AG09309 (cell line): Measurements from ENCODE around the gene STAT5A.
"Not testable (repeated sequence)": the region's sequence is repeated elsewhere in the genome, so short reads cannot be mapped to it uniquely, and the experiment has no call there.

Source experiments
- DNase-seq: peaks from one replicate; pipeline ENCODE4 v3.0.0-alpha.2; 2010; ENCODE audit warnings: low read depth
- H3K4me3 ChIP-seq: 2 replicates; pipeline ENCODE4 v1.5.1; 2011; ENCODE audit warnings: mild to moderate bottlenecking, low read depth, low read length, moderate library complexity; ENCODE audit not compliant: control insufficient read depth
- TF ChIP-seq, protein P1 (sequence below): IDR thresholded peaks from 2 replicates; pipeline ENCODE4 v1.5.1; 2011; ENCODE audit warnings: mild to moderate bottlenecking, low read depth, low read length, inconsistent platforms; ENCODE audit not compliant: insufficient read depth, control insufficient read depth; ENCODE audit errors: missing control alignments

The STAT5A gene

DNA sequence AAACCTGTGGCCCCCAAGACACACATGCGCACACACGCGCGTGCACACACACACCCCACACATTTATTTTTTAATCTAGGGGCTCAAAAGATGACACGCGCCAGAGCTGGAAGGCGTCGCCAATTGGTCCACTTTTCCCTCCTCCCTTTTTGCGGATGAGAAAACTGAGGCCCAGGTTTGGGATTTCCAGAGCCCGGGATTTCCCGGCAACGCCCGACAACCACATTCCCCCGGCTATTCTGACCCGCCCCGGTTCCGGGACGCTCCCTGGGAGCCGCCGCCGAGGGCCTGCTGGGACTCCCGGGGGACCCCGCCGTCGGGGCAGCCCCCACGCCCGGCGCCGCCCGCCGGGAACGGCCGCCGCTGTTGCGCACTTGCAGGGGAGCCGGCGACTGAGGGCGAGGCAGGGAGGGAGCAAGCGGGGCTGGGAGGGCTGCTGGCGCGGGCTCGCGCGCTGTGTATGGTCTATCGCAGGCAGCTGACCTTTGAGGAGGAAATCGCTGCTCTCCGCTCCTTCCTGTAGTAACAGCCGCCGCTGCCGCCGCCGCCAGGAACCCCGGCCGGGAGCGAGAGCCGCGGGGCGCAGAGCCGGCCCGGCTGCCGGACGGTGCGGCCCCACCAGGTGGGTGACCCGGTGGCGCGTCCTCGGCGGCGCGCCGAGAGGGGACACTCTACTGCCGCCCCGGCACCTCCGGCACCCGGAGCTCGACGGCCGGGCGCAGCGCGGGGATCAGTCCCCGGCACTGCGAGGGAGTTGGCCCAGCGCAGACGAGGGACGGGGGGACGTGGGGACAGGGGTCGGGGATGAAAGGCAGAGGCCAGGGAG, at the start of gene STAT5A:
Gene STAT5A (plus strand): TSS at position 522 of the 826 bp plus-strand sequence. CDS start 914 bp downstream, outside the sequence.
- H3K4me3 ChIP-seq, result peak within 1 kb of the TSS; percentile 45
- no peak for DNase-seq

DNA sequence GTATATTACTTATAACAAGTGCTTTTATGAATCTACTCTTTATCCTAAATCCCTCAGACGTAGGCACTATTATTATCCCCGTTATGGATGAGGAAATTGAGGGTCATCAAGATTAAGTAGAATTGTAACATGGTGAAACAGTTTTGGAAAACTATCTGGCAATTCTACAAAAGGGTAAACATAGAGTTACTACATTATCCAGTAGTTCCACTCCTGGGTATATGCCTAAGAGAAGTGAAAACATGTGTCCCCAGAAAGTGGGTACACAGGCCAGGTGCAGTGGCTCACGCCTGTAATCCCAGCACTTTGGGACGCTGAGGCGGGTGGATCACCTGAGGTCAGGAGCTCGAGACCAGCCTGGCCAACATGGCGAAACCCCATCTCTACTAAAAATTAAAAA, 48.7 kb upstream of the STAT5A start:
- DNase-seq, H3K4me3 ChIP-seq: not testable (repeated sequence)

More for the DNA sequence above, at the start of gene STAT5A:
- TF ChIP-seq, protein P1, sequence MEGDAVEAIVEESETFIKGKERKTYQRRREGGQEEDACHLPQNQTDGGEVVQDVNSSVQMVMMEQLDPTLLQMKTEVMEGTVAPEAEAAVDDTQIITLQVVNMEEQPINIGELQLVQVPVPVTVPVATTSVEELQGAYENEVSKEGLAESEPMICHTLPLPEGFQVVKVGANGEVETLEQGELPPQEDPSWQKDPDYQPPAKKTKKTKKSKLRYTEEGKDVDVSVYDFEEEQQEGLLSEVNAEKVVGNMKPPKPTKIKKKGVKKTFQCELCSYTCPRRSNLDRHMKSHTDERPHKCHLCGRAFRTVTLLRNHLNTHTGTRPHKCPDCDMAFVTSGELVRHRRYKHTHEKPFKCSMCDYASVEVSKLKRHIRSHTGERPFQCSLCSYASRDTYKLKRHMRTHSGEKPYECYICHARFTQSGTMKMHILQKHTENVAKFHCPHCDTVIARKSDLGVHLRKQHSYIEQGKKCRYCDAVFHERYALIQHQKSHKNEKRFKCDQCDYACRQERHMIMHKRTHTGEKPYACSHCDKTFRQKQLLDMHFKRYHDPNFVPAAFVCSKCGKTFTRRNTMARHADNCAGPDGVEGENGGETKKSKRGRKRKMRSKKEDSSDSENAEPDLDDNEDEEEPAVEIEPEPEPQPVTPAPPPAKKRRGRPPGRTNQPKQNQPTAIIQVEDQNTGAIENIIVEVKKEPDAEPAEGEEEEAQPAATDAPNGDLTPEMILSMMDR, result no peak

DNA sequence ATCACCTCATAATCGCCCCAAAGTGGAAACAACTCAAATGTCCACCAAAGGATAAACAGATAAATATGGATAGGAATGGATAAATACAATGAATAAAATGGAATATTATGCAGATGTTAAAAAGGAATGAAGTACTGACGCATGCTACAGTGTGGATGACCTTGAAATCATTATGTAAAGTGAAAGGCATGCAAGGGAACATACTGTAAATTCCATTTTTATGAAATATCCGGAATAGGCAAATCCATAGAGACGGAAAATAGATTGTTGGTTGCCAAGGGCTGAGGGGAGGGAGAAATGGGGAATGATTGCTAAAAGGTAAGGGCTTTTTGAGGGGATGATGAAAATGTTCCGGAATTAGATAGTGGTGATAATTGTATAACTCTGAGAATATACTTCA, 48.1 kb upstream of the STAT5A start:
- no peak overlapping the region for H3K4me3 ChIP-seq
- TF ChIP-seq, protein P1, result no peak
- no peak for DNase-seq

DNA sequence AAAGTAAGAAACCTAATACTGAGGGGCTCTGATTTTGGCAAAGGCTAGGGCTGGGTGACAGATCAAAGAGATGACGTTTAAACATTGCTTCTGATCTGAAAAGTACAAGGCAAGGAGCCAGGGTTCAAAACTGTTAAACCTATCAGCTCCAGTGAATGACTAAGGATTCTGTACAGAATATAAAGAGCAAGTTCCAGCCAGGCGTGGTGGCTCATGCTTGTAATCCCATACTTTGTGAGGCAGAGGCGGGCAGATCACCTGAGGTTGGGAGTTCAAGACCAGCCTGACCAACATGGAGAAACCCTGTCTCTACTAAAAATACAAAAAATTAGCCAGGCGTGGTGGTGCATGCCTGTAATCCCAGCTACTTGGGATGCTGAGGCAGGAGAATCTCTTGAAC, 47.4 kb upstream of the STAT5A start:
- not testable (repeated sequence) for H3K4me3 ChIP-seq, DNase-seq

DNA sequence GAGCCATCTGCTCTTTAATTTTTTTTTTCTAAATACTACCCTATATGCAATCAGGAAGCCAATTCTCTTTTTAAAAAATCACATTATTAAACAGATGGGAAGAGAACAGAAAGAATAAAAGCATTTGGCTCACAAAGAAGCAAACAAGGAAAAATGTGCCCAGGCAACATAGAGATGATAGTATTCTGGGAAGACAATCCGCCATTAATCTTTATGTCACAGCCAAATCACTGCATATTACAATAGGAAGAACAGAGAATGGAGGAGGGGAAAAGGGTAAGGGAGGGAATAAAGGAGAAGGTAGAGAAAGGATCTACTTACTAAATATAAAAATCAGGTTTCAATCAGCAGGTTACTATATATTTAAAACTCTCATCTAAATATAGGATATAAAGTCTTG, 46.4 kb upstream of the STAT5A start:
- TF ChIP-seq, protein P1, result no peak
- no peak for DNase-seq
- no peak overlapping the region for H3K4me3 ChIP-seq

DNA sequence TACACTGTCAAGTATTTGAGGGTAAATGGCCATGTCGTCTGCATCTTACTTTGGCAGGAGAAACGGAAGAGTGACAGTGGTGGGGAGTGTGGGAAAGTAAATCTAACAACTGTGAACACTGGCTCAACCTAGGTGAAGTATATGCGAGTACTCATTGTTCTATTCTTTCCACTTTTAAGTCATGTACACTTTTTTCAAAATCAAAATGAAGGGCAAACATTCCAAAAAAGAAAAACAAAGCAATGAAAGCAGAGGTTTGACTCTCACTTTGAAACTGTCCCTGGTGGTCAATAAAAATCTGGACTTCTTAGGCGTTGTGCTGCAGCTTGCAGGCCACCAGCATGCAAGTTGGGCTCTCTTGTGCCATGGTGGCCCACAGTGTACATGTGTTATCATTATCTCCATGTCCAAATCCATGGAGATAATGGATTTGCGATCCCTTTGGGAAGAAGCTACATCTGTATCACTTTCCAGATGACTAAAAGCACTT, 44.8 kb upstream of the STAT5A start:
- TF ChIP-seq, protein P1, result no peak
- no peak overlapping the region for H3K4me3 ChIP-seq
- no peak for DNase-seq

DNA sequence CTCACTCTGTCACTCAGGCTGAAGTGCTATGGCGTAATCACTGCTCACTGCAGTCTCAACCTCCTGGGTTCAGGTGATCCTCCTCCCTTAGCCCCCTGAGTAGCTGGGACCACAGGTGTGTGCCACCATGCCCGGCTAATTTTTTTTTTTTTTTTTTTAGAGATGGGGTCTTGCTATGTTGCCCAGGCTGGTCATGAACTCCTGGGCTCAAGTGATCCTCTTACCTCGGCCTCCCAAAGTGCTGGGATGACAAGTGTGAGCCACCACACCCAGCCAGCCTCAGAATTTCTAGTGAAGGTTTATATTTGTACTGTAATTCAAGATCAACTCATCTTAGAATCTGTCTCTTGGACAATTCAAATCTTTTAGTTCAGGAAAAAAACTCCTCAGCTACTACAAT, 44.2 kb upstream of the STAT5A start:
- DNase-seq, H3K4me3 ChIP-seq: not testable (repeated sequence)

DNA sequence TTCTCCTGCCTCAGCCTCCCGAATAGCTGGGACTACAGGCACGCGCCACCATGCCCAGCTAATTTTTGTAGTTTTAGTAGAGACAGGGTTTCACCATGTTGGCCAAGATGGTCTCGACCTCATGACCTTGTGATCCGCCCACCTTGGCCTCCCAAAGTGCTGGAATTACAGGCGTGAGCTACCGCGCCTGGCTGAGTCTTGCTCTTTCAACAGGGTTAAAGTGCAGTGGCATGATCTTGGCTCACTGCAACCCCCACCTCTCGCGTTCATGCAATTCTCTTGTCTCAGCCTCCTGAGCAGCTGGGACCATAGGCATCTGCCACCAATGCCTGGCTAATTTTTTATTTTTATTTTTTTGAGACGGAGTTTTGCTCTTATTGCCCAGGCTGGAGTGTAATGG, 43.1 kb upstream of the STAT5A start:
- DNase-seq, H3K4me3 ChIP-seq: not testable (repeated sequence)

DNA sequence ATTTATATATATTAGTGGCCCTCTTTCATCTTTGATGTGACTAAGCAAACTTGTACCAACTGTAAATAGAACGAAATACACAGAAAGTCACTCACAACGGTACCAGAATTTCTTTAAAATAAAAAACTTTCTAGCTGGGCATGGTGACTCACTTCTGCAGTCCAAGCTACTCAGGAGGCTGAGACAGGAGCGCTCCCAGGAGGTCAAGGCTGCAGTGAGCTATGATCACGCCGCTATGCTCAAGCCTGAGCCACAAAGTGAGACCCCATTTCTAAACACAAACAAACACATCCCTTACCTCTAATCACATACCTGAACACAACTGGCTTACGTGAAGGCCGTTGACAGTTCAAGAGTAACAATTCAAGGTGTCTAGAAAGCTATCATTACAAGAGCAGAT, 41.8 kb upstream of the STAT5A start:
- no peak overlapping the region for H3K4me3 ChIP-seq
- TF ChIP-seq, protein P1, result no peak
- no peak for DNase-seq
